ENCODE results near the gene COX8A.

Gene COX8A

DNA sequence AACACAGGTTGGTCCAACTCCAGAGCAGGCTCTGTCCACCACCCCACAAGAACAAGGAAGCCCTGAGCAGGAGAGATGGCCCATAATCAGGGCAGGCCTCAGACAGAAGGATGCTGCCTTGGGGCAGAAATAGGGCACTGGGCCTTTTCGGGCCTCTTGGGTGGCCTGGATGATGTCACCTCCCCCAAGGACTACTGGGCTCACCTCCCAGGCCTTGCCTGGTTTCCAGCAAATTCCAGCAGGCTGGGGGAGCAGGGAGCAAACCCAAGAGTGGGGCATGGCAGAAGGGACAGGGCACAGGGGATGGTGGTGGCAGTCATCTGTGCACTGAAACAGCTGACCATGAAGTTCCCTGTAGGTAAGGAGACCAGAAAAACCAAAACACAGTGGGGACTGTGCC is 41.0 kb upstream of the COX8A start:
- TF ChIP-seq SPI1 (IDR thresholded peaks at IDR 0.05; ENCODE audit: borderline replicate concordance, low read depth) (no peak), GABPA (IDR thresholded peaks at IDR 0.05; ENCODE audit: low read depth) (no peak), POLR2AphosphoS5 (IDR thresholded peaks at IDR 0.05; ENCODE audit: low read depth) (no peak)
- TF ChIP-seq, protein P1, sequence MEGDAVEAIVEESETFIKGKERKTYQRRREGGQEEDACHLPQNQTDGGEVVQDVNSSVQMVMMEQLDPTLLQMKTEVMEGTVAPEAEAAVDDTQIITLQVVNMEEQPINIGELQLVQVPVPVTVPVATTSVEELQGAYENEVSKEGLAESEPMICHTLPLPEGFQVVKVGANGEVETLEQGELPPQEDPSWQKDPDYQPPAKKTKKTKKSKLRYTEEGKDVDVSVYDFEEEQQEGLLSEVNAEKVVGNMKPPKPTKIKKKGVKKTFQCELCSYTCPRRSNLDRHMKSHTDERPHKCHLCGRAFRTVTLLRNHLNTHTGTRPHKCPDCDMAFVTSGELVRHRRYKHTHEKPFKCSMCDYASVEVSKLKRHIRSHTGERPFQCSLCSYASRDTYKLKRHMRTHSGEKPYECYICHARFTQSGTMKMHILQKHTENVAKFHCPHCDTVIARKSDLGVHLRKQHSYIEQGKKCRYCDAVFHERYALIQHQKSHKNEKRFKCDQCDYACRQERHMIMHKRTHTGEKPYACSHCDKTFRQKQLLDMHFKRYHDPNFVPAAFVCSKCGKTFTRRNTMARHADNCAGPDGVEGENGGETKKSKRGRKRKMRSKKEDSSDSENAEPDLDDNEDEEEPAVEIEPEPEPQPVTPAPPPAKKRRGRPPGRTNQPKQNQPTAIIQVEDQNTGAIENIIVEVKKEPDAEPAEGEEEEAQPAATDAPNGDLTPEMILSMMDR (IDR thresholded peaks at IDR 0.05; ENCODE audit: insufficient read depth, low read length), result no peak
- TF ChIP-seq, protein P2, sequence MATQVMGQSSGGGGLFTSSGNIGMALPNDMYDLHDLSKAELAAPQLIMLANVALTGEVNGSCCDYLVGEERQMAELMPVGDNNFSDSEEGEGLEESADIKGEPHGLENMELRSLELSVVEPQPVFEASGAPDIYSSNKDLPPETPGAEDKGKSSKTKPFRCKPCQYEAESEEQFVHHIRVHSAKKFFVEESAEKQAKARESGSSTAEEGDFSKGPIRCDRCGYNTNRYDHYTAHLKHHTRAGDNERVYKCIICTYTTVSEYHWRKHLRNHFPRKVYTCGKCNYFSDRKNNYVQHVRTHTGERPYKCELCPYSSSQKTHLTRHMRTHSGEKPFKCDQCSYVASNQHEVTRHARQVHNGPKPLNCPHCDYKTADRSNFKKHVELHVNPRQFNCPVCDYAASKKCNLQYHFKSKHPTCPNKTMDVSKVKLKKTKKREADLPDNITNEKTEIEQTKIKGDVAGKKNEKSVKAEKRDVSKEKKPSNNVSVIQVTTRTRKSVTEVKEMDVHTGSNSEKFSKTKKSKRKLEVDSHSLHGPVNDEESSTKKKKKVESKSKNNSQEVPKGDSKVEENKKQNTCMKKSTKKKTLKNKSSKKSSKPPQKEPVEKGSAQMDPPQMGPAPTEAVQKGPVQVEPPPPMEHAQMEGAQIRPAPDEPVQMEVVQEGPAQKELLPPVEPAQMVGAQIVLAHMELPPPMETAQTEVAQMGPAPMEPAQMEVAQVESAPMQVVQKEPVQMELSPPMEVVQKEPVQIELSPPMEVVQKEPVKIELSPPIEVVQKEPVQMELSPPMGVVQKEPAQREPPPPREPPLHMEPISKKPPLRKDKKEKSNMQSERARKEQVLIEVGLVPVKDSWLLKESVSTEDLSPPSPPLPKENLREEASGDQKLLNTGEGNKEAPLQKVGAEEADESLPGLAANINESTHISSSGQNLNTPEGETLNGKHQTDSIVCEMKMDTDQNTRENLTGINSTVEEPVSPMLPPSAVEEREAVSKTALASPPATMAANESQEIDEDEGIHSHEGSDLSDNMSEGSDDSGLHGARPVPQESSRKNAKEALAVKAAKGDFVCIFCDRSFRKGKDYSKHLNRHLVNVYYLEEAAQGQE (IDR thresholded peaks at IDR 0.05; ENCODE audit: insufficient replicate concordance, low read depth), result no peak

DNA sequence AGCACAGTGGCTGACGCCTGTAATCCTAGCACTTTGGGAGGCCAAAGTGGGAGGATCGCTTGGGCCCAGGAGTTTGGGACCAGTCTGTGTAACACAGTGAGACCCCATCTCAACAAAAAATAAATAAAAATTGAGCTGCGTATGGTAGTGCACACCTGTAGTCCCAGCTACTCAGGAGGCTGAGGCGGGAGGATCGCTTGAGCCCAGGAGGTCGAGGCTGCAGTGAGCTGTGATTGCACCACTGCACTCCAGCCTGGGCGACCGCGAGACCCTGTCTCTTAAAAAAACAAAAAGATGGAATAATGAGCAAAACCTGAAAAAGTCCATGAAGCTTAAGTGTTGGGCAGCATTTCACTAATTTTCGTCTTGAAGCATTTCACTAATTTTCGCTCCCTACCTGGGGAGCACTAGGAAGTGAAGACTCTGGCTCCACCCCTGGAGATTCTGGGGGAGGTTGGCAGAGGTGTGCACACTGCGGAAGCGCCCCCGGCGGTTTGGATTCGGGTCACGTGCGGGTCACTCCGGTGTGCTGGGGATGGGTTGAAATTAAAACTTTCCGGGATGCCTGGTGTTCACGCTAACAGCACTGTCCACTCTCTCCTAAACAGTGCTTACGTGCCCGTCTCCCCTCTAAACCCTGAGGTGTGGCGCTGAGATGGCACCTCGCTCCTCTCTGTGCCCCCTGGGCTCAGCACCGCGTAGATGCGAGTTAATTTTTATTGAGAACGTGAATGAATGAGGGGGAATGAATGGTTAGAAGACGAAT is 36.5 kb upstream of the COX8A start:
- H3K27me3 ChIP-seq (ENCODE audit: insufficient read depth, poor library complexity, severe bottlenecking), result no peaks in the 10 kb centered on the region
- 0 out of 2 replicates have a peak, but pooled peaks have one; percentile 26 for TF ChIP-seq POLR2AphosphoS5 (IDR thresholded peaks at IDR 0.05; ENCODE audit: low read depth)
- TF ChIP-seq, protein P1 (IDR thresholded peaks at IDR 0.05; ENCODE audit: insufficient read depth, low read length), result no peak
- TF ChIP-seq SPI1 (IDR thresholded peaks at IDR 0.05; ENCODE audit: borderline replicate concordance, low read depth), result no peak
- TF ChIP-seq GABPA (IDR thresholded peaks at IDR 0.05; ENCODE audit: low read depth), result no peak
- TF ChIP-seq, protein P2 (IDR thresholded peaks at IDR 0.05; ENCODE audit: insufficient replicate concordance, low read depth), result no peak
- peak overlapping the region; percentile 63 for H3K27ac ChIP-seq (replicated peaks)
- peak in 1 of 2 experiments; percentile 24 for DNase-seq (ENCODE audit: low read depth in 1 of 2, low spot score in 1 of 2)
- H3K4me3 ChIP-seq (replicated peaks; ENCODE audit: insufficient read depth, low read length), result peak overlapping the region; percentile 84

More for the DNA sequence above, 41.0 kb upstream of the COX8A start:
- Histone ChIP-seq H3K27ac (replicated peaks) (no peak overlapping the region), H3K27me3 (ENCODE audit: insufficient read depth, poor library complexity, severe bottlenecking) (no peaks in the 10 kb centered on the region), H3K4me3 (replicated peaks; ENCODE audit: insufficient read depth, low read length) (no peak overlapping the region)
- no peak for DNase-seq (ENCODE audit: low read depth in 1 of 2, low spot score in 1 of 2)

DNA sequence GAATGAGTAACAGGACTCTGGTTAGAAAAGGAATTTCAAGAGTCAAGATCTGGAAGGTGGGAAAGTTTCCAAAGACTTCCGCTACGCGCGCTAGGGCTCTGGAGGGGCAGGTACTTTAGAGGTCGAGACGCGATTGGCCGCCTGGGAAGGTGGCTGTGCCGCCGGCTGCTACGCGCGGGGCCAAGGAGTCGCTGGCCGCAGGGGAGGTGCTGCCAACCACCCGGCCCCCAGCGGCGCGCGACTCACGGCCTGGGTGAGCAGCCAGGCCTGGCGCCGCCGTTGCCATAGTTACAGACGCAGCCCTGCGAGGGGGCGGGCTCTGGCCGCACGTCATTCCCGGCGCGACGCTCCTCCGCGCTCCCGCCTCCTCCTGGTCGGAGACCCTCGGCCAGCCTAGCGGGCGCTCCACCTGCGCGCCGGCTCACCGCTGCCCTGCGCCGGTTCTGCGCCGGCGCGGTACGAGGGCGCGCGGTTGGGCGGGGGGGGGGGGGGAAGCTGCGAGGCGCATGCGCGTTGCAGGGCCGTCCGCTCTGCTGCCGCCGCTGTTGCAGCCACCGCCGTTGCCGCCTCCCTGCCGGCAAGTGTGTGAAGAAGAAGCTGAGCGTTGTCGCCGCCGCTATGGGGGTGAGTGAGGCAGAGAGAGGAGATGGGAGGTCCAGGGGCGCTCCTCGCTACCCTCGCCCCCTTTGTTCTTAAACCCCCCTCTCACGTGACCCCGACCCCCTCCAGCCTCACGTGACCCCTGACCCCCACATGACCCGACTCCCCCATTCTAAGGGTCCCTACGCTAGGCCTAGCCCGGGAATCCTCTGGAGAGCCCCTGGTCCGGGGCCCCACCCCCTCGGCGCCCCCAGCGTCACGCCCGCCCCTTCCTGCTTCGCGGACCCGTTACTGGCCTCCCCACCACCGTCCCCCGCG is 35.7 kb upstream of the COX8A start, which contains the start of gene NAA40:
NAA40 (plus strand) TSS at position 524 of the 918 bp plus-strand sequence; CDS start at position 619, 95 bp downstream.
- peak within 1 kb of the TSS; percentile 71 for H3K27ac ChIP-seq (replicated peaks)
- TF ChIP-seq SPI1 (IDR thresholded peaks at IDR 0.05; ENCODE audit: borderline replicate concordance, low read depth) (no peak), POLR2AphosphoS5 (IDR thresholded peaks at IDR 0.05; ENCODE audit: low read depth) (no peak), GABPA (IDR thresholded peaks at IDR 0.05; ENCODE audit: low read depth) (no peak)
- TF ChIP-seq, protein P2 (IDR thresholded peaks at IDR 0.05; ENCODE audit: insufficient replicate concordance, low read depth), result peak; percentile 80
- TF ChIP-seq, protein P1 (IDR thresholded peaks at IDR 0.05; ENCODE audit: insufficient read depth, low read length), result no peak
- DNase-seq (ENCODE audit: low read depth in 1 of 2, low spot score in 1 of 2), result peak; percentile 94 to 95
- no peaks in the 10 kb centered on the region for H3K27me3 ChIP-seq (ENCODE audit: insufficient read depth, poor library complexity, severe bottlenecking)
- peak within 1 kb of the TSS; percentile 84 for H3K4me3 ChIP-seq (replicated peaks; ENCODE audit: insufficient read depth, low read length)

Data from HL-60 (cell line).